ENCODE measurements around the gene TRIP13.

The TRIP13 gene

GRCh38 chr5:923281-923873 lies 30.7 kb downstream of the TRIP13 start (continued):
- TF ChIP-seq INSM2 (tag by site-specific recombination; IDR thresholded peaks at IDR 0.05) (no peak), ZNF223 (tag by site-specific recombination; IDR thresholded peaks at IDR 0.05) (no peak), ZNF624 (tag by site-specific recombination; IDR thresholded peaks at IDR 0.05) (no peak), ZNF660 (tag by site-specific recombination; IDR thresholded peaks at IDR 0.05) (0 out of 2 replicates have a peak, but pooled peaks have one; percentile 30), ZNF776 (tag by site-specific recombination; IDR thresholded peaks at IDR 0.05; ENCODE audit: borderline replicate concordance) (no peak), KLF1 (tag by site-specific recombination; IDR thresholded peaks at IDR 0.05) (no peak), ZSCAN4 (tag by site-specific recombination; IDR thresholded peaks at IDR 0.05) (no peak), ZFP69B (tag by site-specific recombination; IDR thresholded peaks at IDR 0.05) (peak; percentile 87), ZIC2 (tag by site-specific recombination; IDR thresholded peaks at IDR 0.05) (no peak), SCRT2 (tag by site-specific recombination; IDR thresholded peaks at IDR 0.05) (no peak), ZNF513 (tag by site-specific recombination; IDR thresholded peaks at IDR 0.05) (no peak), ZNF114 (tag by site-specific recombination; IDR thresholded peaks at IDR 0.05) (no peak), ZNF169 (tag by site-specific recombination; IDR thresholded peaks at IDR 0.05) (no peak), CTCF (tag by site-specific recombination; IDR thresholded peaks at IDR 0.05) (peak; percentile 95), ZNF561 (tag by site-specific recombination; IDR thresholded peaks at IDR 0.05; ENCODE audit: borderline replicate concordance) (no peak), GLI4 (tag by site-specific recombination; IDR thresholded peaks at IDR 0.05) (no peak), ZNF580 (tag by site-specific recombination; IDR thresholded peaks at IDR 0.05) (no peak), ZNF518A (tag by site-specific recombination; conservative IDR thresholded peaks at IDR 0.05; ENCODE audit: low read depth) (no peak), ZNF19 (tag by site-specific recombination; IDR thresholded peaks at IDR 0.05; ENCODE audit: low read depth) (no peak), ZNF37A (tag by site-specific recombination; IDR thresholded peaks at IDR 0.05) (no peak), ZSCAN23 (tag by site-specific recombination; IDR thresholded peaks at IDR 0.05) (no peak), GLI2 (tag by site-specific recombination; IDR thresholded peaks at IDR 0.05; ENCODE audit: borderline replicate concordance, low read depth) (no peak), ZBTB21 (tag by site-specific recombination; IDR thresholded peaks at IDR 0.05) (no peak), ZNF843 (tag by site-specific recombination; IDR thresholded peaks at IDR 0.05) (no peak), ZNF623 (tag by site-specific recombination; IDR thresholded peaks at IDR 0.05) (no peak), ZNF266 (tag by site-specific recombination; IDR thresholded peaks at IDR 0.05; ENCODE audit: low read depth) (no peak), REPIN1 (tag by site-specific recombination; IDR thresholded peaks at IDR 0.05; ENCODE audit: low read depth) (no peak), ZNF626 (tag by site-specific recombination; IDR thresholded peaks at IDR 0.05) (no peak), HOXC10 (CRISPR knock-in tag; IDR thresholded peaks at IDR 0.05) (no peak)

All from HEK293 (cell line).